AG09309 (cell line): ENCODE data around the gene IGF2R.
"Not testable (repeated sequence)": the region's sequence is repeated elsewhere in the genome, so short reads cannot be mapped to it uniquely, and the experiment has no call there.

ENCODE experiments used
- DNase-seq: peaks from one replicate; pipeline ENCODE4 v3.0.0-alpha.2; 2010; ENCODE audit warnings: low read depth
- H3K4me3 ChIP-seq: 2 replicates; pipeline ENCODE4 v1.5.1; 2011; ENCODE audit warnings: mild to moderate bottlenecking, low read depth, low read length, moderate library complexity; ENCODE audit not compliant: control insufficient read depth
- TF ChIP-seq, protein P1 (sequence below): IDR thresholded peaks from 2 replicates; pipeline ENCODE4 v1.5.1; 2011; ENCODE audit warnings: mild to moderate bottlenecking, low read depth, low read length, inconsistent platforms; ENCODE audit not compliant: insufficient read depth, control insufficient read depth; ENCODE audit errors: missing control alignments

The IGF2R gene

DNA sequence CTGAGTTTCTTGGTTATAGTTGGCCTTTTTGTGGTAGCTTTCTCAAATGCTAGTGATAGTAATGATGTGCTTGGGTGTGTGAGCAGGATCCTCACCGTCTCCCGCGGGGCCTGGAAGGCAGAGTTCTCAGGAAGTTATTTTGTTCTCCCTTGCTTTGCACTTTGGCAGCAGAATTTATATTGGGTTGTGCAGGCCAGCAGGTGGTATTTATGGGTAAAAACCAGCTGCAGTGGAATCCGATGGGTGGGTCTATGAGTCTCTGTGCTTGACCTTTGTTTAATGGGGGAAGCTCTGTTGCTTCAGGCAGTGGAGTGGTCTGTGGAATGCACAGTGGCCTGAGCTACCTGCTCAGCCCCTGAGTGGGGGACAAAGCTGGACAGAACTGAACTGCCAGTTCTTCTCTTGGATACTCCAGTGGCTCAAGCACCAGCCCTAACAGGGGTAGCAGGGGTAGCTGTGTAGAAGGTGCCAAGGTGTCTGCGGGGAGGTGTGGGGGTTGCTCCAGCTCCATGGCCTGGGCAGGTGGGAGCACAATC lies 27.3 kb downstream of the IGF2R start:
- TF ChIP-seq, protein P1, sequence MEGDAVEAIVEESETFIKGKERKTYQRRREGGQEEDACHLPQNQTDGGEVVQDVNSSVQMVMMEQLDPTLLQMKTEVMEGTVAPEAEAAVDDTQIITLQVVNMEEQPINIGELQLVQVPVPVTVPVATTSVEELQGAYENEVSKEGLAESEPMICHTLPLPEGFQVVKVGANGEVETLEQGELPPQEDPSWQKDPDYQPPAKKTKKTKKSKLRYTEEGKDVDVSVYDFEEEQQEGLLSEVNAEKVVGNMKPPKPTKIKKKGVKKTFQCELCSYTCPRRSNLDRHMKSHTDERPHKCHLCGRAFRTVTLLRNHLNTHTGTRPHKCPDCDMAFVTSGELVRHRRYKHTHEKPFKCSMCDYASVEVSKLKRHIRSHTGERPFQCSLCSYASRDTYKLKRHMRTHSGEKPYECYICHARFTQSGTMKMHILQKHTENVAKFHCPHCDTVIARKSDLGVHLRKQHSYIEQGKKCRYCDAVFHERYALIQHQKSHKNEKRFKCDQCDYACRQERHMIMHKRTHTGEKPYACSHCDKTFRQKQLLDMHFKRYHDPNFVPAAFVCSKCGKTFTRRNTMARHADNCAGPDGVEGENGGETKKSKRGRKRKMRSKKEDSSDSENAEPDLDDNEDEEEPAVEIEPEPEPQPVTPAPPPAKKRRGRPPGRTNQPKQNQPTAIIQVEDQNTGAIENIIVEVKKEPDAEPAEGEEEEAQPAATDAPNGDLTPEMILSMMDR = no peak
- H3K4me3 ChIP-seq = no peak overlapping the region
- DNase-seq = no peak

- H3K4me3 ChIP-seq = no peak overlapping the region
- no peak for DNase-seq
- TF ChIP-seq, protein P1 = no peak
Observed at GRCh38 chr6:159996626-159997497, 28.0 kb downstream of the IGF2R start.

DNA sequence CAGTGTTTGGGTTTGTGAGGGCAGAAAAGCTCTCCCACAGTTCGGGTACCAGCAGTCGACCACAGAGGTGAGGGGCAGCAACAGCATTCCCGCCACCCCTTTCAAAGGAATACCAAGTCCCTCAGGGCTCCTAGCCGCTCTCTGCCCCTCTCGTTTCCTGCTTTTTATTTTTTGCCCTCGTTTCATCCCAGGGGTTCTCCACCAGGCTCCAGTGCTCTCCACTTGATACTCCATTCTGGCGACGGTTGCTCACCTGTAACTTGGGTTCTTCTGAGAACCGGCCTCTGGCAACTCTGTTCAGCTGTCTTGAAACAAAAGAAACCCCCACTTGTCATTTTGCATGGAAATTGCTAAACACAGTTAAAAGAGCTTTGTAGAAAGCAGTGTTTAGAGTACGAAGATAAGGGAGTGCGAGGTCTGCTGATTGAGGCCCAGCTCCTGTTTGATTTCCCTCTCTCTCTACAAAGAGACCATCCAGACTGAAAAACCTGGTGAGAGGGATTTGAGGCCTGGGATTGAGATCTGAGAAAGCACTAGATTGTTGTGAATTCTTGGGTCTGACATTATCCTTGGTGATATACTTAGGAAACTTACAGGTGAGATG lies 28.7 kb downstream of the IGF2R start:
- DNase-seq = no peak
- TF ChIP-seq, protein P1 = no peak
- no peak overlapping the region for H3K4me3 ChIP-seq

DNA sequence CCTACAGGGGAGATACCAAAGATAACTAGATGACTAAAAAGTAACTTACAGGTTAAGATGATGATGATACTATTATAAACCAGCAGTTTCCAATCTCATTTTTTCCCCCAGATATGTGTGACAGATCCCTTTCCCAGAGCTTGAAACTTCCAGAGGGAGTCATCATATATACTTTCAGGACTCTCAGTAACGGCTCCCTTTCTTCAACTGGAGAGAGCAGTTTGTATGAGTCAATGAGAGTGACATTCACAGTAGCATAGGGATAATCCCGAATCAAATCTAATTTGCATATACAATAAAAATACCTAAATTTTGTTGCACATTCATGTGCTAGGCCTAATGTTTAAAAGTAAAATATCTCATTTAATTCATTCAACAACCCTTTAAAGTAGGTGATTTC lies 29.7 kb downstream of the IGF2R start:
- H3K4me3 ChIP-seq = no peak overlapping the region
- TF ChIP-seq, protein P1 = no peak
- DNase-seq = no peak

DNA sequence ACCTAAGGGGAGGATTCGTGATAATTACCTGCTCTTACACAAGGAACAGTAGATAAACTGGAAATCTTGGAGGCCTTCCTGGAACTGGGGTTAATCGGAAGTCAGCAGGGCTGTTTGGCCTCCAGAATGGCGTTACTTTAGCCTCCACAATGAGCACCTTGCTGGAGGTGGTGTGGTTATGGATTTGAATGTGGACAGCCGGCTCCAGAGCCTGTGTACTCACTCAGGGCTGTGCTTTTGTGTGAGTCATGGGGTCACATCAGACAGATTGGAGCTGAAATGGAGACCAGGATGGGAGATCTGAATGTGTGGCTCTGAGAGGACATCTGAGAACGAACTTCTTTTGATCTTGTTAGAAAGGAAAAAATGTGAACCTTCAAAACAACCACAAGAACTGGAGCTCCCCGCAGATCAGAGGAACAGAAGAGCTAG lies 30.4 kb downstream of the IGF2R start:
- H3K4me3 ChIP-seq = no peak overlapping the region
- TF ChIP-seq, protein P1 = no peak
- no peak for DNase-seq

DNA sequence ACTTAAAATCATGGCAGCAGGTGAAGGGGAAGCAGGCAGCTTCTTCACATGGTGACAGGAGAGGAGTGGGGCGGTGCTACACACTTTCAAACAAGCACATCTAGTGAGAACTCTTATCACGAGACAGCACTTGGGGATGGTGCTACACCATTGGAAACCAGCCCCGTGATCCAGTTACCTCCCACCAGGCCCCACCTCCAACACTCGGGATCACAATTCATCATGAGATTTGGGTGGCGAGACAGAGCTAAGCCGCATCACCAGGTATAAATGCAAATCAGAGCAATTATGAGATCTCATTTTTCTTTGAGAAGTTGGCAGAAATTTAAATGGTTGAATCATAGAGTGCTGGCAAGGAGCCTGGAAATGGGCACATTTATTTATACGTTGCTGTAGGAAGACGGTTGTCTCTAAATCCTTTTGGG lies 31.4 kb downstream of the IGF2R start:
- TF ChIP-seq, protein P1 = no peak
- DNase-seq = no peak
- H3K4me3 ChIP-seq = no peak overlapping the region

GRCh38 chr6:160000893-160001427 lies 32.1 kb downstream of the IGF2R start:
- H3K4me3 ChIP-seq, DNase-seq: not testable (repeated sequence)
